Activated CD4-positive, alpha-beta T cell treated with anti-CD3 and anti-CD28 coated beads, Interleukin-2, amount 50 U/mL, for 4 hours (primary cell): ENCODE results near the gene MAP1B.
"Not testable (repeated sequence)": the region's sequence is repeated elsewhere in the genome, so short reads cannot be mapped to it uniquely, and the experiment has no call there.

ENCODE experiments used
- DNase-seq, 2 experiments: peaks; one replicate each; pipeline ENCODE4 v3.0.0-alpha.2; 2020

MAP1B gene

DNA sequence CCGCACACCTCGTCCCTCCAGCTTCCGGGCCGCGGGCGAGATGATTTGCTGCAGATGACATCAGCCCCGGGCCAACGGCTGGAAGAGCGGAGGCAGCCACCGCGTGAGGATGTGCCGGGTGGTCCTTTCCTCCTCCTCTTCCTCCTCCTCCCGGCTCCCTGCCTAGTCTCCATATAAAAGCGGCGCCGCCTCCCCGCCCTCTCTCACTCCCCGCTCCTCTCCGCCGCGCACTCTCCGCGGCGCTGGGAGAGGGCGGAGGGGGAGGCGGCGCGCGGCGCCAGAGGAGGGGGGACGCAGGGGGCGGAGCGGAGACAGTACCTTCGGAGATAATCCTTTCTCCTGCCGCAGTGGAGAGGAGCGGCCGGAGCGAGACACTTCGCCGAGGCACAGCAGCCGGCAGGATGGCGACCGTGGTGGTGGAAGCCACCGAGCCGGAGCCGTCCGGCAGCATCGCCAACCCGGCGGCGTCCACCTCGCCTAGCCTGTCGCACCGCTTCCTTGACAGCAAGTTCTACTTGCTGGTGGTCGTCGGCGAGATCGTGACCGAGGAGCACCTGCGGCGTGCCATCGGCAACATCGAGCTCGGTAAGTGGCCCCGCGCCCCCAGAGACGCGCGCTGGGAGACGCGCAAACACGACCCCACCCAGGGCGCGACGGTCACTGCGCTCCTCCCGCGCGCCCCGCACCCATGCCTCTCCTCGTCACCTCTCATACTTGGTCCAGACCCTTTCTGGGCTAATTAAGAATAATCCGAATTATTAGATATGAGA is at the start of gene MAP1B:
MAP1B (plus strand) TSS at position 345 of the 770 bp plus-strand sequence; CDS start at position 402, 57 bp downstream.
- no peak for DNase-seq

DNA sequence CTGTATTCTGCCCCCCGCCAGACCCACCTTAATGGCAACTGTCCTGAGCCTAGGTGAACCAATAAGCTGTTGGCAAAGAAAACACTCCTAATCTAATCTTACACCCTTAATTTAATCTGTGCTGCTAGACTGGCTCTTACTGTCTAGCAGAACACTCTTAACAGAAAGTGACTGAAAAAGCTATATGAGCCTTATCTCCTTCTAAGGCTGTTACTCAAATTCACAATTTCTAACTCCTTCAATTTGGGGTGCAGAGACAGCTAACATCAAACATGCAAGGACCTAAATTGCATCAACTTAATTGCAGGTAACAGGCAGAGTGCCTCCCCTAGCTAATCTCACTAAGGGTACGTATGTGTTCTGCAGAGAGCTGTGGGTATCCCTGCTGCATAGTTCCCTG is 49.5 kb upstream of the MAP1B start:
- no peak for DNase-seq

DNA sequence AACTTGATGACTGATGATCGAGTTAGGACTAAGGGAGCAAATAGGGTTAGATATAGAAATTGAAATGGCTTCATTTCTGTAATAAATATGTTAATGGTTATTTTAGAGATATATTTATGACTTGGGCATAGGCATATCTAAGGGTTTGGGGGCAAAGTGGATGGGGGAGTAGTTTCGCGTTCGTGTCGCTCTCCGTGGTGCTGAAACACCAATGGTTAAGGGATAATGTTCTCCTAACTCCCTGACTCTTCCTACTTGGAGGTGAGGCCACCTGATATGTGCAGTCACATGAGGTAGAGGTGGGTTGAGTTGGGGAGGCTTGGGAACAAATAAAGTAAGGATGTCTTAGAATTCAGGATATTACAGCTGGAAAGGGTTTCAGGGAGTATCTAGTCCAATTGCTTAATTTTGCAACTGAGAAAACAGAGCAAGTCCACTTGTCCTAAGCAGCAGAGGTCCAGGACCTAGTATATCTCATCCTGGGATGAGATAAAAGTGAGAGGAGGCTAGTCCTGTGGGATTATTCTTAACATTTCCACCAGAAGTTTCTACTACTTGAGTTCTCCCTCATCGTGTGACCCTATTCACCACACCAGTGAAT is 44.0 kb upstream of the MAP1B start:
- no peak for DNase-seq

DNA sequence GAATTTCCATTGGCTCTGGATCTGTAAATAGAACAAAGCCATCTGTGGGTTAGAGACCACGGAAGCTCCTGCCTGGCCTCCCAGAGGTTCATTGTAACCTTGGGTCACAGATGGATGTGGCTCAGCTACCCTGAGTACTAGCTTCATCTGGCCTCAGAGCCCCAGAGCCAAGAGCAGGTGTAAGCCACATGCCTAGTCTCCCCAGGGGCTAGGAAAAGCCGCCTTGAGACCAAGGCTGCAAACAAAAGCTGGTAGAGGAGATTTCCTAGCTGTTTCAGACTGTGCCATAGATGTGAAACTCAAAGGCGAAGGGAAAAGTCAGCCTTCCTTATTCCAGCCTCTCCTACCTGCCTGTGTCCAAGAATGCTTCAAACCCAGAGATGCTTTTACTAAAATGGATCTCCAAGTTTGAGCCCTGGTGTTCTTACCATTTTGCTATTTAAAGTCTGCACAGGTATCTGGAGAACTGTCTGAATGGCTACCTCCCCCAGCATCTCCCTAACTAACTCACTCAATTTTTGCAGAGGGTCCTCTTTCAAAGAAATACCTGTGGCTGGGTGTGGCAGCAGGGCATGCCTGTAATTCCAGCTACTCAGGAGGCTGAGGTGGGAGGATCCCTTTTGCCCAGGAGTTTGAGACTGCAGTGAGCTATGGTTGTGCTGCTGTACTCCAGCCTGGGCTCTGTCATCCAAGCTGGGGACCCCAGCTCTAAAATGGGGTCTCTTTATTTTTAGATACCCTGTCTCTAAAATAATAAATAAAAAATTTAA is 42.3 kb upstream of the MAP1B start:
- no peak for DNase-seq

DNA sequence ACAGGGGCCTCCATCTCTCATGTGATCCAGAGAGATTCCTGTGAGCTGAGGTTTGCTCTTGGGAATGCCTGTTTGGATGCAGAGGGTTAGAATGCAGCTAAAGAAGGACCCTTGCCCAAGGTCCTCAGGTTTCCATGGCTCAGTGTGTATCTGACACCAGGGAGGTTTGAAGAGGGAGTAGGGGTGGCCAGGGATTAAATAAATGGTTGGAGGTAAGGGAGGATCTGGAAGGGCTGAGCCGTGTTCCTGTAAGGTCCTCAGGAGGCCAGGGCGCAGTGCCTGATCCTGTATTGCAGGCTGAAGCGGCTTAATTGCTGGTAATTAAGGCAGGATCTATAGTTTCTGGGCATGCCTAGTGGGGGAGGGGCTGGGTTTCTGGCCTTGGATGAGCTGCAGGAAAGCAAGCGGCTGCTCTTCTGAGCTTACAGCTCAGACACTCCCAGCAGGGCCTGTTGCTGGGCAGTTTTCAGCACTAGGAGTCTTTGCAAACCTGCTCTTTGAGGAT is 41.5 kb upstream of the MAP1B start:
- DNase-seq: no peak

DNA sequence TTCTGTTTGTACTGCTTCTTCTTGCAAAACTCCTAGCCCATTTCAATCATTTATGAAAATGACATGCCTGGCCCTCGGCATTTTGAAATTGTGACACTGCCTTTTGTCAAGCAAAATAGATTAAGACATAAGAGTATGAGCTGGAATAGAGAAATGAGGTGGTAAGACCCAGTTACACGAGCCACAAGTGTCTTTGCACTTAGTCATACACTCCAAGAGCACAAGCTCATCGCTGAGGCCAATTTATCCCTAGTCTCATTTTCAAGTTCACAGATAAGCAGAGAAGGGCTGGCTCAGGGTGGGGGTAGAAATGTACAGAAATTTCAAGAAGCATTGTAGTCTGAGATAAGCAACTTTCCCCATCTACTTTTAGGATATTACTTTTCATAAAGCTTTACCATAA is 40.6 kb upstream of the MAP1B start:
- no peak for DNase-seq

DNA sequence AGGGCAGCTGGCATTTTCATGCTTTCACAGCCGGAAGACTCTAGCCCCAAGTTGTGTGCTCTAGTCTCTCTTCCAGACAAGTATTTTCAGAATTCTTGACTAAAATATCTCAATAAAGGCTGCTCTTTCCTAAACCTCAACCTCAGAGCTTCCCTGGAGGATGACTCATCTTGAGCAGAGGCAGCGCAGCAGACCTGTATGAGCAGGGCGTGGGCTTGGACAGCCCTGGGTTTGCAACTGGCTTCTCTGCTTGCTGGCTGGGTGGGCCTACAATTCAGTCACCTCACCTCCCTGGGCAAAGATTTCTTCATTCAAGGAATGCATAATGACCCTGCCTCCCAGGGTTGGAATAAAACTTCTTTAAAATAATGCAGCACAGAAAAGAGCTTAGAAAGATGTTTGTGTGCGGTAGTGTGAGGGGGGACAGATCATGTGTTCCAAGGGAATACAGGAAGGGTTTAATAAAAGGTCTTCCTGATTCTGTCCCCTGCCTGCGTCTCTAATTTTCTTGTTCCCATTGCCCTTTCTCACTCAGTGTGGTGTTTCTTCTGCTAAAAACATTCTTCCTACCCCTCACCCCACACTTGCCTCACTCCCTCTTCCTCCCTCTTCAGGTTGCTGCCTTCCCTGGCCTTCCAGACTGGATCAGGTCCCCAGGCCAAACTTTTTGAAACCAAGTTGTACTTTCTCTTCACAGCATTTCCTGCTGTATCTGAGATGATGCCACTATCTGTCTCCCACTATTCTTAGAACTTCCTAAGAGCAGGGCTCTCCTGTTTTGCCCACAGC is 39.4 kb upstream of the MAP1B start:
- DNase-seq: no peak

DNA sequence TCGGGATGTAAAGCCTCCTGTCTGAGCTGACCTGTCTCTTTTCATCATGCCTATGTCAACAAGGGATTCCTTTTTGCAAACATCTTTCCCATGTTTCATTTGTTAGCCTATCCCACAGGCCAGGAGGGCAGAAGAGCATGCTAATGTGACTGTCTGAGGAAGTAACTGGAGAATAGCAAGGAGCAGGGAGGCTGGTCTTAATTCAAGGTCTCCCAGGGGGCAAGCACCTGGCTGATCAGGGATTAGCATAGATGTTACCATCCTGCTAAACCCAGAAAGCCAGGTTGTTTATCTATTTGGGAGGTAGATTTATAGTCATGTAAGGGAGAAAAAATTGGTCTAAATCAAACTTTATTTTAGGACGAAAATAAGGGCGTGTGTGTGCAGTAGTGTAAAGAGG is 36.7 kb upstream of the MAP1B start:
- DNase-seq: no peak

DNA sequence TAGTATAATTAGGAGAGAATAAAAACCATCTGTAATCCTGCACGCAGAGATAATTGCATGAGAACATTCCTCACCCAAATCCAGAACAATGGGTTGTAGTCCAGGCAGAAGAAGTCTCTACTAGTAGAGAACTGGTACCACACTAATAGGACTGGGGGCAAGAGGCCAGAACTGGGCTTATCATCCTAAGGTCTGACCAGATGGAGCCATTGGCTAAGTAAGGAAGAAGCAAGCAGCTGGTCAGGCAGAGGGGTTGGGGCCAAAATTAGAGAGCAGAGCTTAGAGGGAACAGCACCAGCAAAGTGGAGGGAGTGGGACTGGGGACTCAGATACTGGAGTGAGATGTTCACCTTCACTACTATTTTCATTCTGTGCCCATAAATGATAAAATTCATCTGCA is 35.4 kb upstream of the MAP1B start:
- DNase-seq: no peak

DNA sequence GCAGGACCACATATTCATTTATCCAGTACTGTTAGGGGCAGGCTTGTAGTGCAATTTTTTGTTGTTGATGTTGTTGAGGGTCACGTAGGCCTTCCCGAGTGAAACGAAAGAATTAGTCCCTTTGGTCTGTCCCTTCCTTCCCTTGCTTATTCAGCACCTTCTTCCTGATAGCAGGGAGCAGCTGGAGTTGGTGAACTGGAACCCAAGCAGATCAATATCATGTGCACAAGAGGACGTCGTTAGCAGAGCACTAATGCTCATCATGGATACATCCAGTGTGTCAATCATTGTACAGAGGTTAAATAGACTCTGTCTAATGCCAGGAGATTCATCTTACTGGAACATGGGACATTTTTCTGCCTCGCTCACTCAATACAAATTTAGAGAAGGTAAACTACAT is 33.0 kb upstream of the MAP1B start:
- no peak for DNase-seq

DNA sequence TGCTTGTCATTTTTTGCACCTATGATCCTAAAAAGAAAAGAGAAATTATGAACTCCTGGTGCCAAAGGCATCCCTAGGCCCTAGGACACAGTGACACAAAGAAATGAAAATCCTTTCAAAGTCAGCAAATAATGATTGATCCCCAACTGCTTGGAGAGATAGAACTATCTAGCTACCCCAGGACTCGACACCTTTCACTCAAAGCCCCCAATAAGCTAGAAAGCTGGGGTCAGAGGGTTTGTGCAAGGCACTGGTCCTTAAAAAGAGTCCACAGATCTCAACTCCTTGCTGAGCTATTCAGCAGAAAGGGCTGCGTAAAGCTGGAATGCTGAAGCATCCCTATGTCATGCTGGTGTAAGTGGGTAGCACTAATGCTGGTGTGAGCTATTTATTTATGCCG is 31.8 kb upstream of the MAP1B start:
- no peak for DNase-seq

DNA sequence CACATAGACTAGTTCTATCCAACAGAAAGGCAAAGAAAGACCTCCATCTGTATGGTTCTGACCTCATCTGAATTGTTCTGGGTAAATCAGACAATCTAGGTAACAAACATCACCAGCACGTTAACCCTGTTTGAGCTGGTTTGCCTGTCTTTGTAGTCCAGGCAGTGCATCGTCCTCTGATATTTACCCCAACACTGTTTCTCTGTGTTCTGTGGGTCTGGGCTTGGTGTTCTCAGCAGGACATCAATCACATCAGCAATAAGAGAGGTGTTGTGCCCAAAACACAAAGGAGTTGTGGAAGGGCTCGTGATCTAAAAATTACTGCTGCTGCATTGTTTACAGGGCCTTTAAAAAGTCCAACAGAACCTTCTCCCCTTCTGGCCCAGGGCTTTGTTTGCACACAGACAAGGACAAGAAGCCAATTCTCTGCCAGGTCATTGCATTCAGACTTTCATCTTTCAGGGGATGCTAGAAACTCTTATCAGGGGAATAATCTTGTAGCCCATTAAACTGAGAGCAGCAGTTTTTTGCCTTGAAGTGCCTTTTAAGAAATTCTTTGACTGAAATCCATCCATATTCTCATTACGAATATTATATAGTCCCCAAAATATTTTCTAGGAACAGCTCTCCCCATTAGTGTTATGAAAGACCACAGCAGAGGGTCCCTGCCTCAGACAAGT is 30.5 kb upstream of the MAP1B start:
- DNase-seq: no peak

DNA sequence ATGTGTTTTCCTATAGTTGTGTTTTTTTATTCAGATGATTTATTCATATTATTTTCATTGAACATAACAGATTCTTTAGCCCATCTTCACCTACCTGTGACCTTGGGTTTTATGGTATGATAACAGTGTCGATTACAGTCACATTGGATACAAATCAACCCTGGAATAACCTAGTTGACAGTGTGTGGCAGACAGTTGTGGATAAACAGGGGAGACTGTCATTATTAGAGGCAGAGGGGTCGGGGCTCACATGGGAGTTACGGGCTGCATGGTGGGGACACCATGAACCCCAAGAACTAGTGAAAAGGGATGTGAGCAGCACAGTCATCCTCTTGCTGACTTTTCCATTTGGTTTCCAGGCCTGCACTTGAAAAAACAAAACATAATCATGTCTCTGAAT is 29.9 kb upstream of the MAP1B start:
- DNase-seq: no peak

DNA sequence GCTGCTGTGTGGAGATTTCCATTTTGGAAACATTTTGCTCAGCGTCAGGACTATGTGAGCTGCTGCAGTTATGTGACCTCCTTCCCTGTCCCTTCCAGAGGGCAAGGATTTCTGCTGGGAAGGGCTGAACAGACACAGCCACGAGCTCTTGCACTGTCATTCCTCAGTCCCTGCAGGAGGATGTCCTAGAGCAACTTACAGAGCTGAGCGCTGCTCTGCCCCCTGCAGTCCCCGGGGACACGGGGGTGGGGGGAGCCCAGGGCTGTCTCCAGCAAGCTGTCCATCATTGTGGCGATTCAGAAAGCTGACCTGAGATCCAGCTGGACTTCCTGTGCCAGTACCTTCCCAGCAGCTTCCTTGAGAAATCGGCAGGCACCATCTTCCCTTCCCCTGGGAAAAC is 28.0 kb upstream of the MAP1B start:
- no peak for DNase-seq

DNA sequence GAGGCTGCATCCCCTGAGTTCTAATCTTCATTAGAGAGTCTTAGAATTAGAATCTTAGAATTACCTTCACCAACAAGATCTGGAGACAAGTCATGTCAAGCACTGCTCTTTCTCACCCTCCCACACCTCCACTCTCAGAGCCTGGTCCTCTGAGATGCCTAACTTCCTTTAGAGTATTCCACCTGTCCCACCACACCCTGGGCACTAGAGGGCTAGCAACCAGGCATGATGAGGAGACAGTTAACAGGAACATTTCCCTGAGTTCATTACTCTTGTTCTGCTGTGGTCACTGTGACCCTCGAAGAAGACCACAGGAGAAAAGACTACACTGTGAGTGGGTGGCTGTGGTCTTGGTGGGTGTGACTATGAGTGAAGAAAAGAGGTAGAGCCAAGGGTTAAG is 25.2 kb upstream of the MAP1B start:
- DNase-seq: no peak

DNA sequence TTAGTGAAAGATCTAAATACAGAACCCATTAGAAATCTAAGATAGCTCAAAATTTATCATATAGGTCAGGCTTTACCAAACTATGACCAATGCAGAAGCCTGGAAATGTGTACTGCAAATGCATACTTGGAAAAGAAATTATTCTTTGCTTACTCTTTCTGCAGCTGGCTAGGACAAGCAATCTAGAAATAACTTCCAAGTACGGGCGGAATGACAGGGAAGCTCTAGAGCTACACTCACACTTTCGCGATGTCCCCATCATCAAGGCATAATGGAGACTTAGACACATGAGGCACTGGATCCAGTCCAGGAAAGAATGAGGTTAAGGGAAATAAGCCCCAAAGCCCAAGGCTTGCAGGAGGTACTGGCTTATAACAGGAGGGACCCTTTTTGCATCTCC is 22.4 kb upstream of the MAP1B start:
- DNase-seq: no peak

DNA sequence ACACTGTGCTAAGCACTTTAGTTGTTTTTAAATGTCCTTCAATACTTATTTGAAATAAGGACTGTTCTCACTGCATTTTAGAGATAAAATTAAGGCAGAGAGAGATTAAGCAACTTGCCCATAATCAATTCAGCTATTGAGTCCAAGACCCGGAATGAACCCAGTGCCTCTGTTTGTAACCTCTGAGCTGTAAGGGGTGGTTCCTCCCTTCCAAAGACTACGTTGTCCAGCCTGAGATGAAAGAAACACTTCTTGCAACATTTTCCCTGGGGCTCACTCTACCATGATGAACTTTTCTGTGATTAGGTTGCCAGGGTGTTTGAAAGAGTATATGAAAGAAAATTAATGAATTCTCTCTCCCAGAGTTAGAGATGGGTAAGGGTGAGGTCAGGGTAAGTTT is 22.0 kb upstream of the MAP1B start:
- no peak for DNase-seq

DNA sequence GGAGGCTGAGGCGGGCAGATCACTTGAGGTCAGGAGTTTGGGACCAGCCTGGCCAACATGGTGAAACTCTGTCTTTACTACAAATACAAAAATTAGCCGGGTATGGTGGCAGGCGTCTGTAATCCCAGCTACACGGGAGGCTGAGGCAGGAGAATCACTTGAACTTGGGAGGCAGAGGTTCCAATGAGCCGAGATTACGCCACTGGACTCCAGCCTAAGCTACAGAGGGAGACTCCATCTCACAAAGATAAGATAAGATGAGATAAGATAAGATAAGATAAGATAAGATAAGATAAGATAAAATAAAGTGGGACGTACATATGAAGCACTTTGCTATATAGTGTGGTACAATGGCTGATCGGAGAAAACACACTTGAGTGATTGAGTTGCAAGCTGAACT is 17.6 kb upstream of the MAP1B start:
- not testable (repeated sequence) for DNase-seq

DNA sequence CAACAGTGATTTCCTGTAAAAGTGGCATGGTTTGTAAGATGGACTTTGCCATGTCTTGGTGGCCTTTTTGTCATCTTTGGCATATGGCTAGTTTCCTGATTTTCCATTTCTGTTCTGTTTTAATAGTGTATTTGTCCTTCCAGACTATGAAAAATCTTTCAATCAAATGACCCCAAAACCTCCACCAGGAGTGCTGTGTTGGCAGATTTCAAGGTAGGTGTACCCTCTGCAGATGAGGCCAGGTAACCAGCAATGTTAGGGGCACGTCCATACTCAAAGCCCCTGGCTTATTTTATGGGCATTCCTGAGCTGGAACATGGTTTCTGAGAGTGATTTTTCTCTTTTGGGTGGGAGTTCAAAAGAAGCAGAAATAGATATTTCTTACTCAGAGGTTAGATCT is 15.2 kb upstream of the MAP1B start:
- DNase-seq: no peak

DNA sequence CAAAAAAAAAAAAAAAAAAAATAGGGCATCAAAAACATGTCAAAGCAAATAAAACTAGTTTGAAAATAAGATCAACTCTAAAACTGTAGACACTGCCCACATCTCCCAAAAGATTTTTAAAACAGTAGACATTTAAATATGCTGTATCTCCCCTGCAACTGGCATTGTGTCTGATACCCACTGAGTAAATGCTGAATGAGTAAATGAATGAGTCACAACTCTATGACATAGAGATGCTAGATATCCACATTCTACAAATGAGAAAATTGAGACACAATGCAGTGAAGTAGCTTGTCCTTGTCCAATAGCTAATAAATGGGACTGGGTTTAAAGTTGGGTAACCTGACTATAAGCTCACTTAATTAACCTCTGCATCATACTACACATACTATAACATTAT is 14.1 kb upstream of the MAP1B start:
- no peak for DNase-seq

DNA sequence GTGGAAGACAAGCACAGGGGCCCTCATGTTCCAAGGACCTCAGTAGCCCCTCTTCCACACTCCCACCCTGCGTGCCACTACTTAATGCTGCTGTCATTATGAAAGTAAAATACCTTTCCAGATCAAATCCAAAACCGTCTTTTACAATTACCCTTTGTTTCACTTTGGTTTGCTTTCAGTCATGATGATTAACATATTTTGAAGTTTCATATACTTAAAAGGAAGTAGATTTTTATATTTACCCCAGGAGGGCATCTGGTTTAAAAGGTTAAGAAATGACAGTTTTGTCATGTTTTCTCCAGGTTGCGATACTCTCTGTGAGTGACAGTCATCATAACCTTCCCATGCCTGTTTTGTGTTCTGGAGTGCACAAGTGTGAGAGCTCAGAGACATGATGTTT is 13.5 kb upstream of the MAP1B start:
- DNase-seq: no peak

DNA sequence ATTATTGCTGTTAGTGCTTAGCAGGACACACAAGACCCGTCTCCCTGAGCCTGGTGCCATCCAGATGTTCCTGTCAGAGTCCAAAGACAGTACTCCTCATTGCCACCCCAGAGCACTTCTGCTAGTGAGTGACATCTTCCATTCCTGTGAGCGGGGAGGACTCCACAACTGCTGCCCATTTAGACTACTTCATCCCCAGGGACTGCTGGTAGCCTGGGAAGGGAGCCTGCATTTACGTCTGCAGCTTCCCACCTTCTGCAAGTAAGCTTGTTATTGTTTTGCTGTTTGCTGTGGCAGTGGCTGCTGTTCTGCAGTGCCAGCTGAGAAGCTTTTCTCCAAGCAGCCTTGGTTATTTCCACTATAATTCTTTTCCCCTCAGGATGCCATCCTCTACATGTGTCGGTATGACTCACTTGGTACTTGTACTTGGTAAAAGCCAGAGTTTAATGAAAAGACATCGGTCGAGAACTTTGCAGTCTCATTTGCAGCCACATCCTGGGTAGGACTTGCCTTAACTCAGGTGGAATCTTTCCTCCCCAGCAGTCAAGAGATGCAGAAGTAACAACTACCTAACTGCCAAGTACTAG is 10.6 kb upstream of the MAP1B start:
- DNase-seq: no peak
